ENCODE results near the gene COX6A1. TPM values are rescaled to one million over a fixed set of nuclear protein-coding genes. Genes with fewer than 3 reads are reported as not detected.

COX6A1 gene
- total RNA-seq, 1 experiment from 2014 or later = 2,042 TPM

DNA sequence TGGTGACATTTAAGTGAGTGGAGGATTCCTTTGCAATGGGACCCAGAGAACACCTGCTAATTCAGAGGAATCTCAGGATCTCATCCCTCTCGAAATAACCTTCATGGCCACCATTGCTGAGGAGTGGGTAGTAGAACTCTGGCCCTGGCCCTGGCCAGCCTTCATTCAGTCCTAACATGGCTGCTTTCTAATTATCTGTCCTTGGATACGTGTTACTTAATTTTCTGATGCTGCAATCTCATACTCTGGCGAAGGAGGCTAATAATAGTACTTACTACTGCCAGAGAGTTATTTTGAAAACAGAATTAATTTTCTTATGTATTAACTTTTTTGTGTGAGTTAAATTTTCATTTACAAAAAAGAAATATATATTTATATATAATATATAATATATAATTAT lies 12.1 kb upstream of the COX6A1 start:
- POLR2A ChIA-PET (ENCODE audit: unreplicated experiment) = no interaction called here
- H3K9me2 ChIP-seq (replicated peaks; ENCODE audit: low read length) = no peaks in the 10 kb centered on the region
- no peak overlapping the region for H3K4me3 ChIP-seq (ENCODE audit: low read length)
- no peak overlapping the region for H3K9ac ChIP-seq (ENCODE audit: low read length)
- no peaks in the 10 kb centered on the region for H3K79me2 ChIP-seq (ENCODE audit: low read length)
- no peaks in the 10 kb centered on the region for H3K27me3 ChIP-seq (ENCODE audit: low read length)
- H3K4me2 ChIP-seq (ENCODE audit: low read length) = no peak overlapping the region
- TF ChIP-seq EZH2 (IDR thresholded peaks at IDR 0.05; ENCODE audit: low read length, unreplicated experiment) = no peak
- TF ChIP-seq EZH2phosphoT487 (IDR thresholded peaks at IDR 0.05; ENCODE audit: borderline replicate concordance, low read length) = no peak
- TF ChIP-seq, protein P1, sequence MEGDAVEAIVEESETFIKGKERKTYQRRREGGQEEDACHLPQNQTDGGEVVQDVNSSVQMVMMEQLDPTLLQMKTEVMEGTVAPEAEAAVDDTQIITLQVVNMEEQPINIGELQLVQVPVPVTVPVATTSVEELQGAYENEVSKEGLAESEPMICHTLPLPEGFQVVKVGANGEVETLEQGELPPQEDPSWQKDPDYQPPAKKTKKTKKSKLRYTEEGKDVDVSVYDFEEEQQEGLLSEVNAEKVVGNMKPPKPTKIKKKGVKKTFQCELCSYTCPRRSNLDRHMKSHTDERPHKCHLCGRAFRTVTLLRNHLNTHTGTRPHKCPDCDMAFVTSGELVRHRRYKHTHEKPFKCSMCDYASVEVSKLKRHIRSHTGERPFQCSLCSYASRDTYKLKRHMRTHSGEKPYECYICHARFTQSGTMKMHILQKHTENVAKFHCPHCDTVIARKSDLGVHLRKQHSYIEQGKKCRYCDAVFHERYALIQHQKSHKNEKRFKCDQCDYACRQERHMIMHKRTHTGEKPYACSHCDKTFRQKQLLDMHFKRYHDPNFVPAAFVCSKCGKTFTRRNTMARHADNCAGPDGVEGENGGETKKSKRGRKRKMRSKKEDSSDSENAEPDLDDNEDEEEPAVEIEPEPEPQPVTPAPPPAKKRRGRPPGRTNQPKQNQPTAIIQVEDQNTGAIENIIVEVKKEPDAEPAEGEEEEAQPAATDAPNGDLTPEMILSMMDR (conservative IDR thresholded peaks at IDR 0.05; ENCODE audit: low read depth, low read length) = no peak
- CTCF ChIA-PET = no interaction called here
- intact Hi-C loops (cut with micrococcal nuclease) = no loop called here
- H3K27ac ChIP-seq (ENCODE audit: low read length) = no peak overlapping the region
- H2AFZ ChIP-seq (ENCODE audit: low read length) = peak overlapping the region; percentile 52
- H3K9me3 ChIP-seq (ENCODE audit: low read length) = no peaks in the 10 kb centered on the region
- no peaks in the 10 kb centered on the region; the same call in 1 of the 2 replicates for H3K36me3 ChIP-seq (ENCODE audit: low read depth, low read length)
- no TSS peak for BruUV-seq (replicated peaks)
- no peaks in the 10 kb centered on the region for H4K20me1 ChIP-seq (ENCODE audit: low read length)
- no peaks in the 10 kb centered on the region for H3K4me1 ChIP-seq (ENCODE audit: insufficient read depth, low read length)
- H3F3A ChIP-seq (ENCODE audit: low read length, unreplicated experiment) = no peaks in the 10 kb centered on the region
- no peak for ATAC-seq
- DNase-seq = no peak

DNA sequence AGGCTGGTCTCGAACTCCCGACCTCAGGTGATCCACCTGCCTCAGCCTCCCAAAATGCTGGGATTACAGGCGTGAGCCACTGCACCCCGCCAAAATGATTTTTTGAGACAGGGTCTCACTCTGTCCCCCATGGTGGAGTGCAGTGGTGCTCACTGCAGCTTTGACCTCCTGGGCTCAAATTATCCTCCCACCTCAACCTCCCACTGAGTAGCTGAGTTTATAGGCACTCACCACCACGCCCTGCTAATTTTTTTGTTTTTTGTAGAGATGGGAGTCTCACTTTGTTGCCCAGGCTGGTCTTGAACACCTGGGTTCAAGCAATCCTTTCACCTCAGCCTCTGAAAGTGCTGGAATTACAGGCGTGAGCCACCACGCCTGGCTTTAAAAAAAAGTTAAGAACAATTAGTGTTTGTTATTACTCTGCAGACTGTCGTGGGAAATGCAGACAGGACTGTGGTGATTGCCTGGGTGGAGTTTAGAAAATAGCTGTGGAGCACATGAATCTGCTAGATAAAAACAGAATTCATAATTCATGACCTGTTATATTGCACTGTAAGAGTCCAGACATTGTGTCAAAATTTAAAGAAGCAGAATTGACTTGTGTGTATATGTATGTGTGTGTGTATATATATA lies 9.2 kb upstream of the COX6A1 start:
- H3K36me3 ChIP-seq (ENCODE audit: low read depth, low read length) = no peaks in the 10 kb centered on the region; the same call in 1 of the 2 replicates
- no peaks in the 10 kb centered on the region for H3K27me3 ChIP-seq (ENCODE audit: low read length)
- H3F3A ChIP-seq (ENCODE audit: low read length, unreplicated experiment) = peaks cover 3% of the 10 kb centered on the region
- H3K4me1 ChIP-seq (ENCODE audit: insufficient read depth, low read length) = no peaks in the 10 kb centered on the region
- DNase-seq (no peak), ATAC-seq (no peak; the same call in 1 of the 2 replicates)
- intact Hi-C loops (cut with micrococcal nuclease) = no loop called here
- no peak overlapping the region for H3K4me3 ChIP-seq (ENCODE audit: low read length)
- H4K20me1 ChIP-seq (ENCODE audit: low read length) = no peaks in the 10 kb centered on the region
- H3K9me3 ChIP-seq (ENCODE audit: low read length) = no peaks in the 10 kb centered on the region
- H3K27ac ChIP-seq (ENCODE audit: low read length) = no peak overlapping the region
- H3K4me2 ChIP-seq (ENCODE audit: low read length) = no peak overlapping the region
- H3K9ac ChIP-seq (ENCODE audit: low read length) = no peak overlapping the region
- H3K79me2 ChIP-seq (ENCODE audit: low read length) = no peaks in the 10 kb centered on the region
- ChIA-PET POLR2A (ENCODE audit: unreplicated experiment) (no interaction called here), CTCF (interaction anchor here (0.5 to 0.8 kb wide), 2 partner anchors 65 to 72 kb away, joined by 6 to 14 read pairs; no protein-coding TSS in a partner anchor)
- TF ChIP-seq, protein P1 (conservative IDR thresholded peaks at IDR 0.05; ENCODE audit: low read depth, low read length) = no peak
- TF ChIP-seq EZH2phosphoT487 (IDR thresholded peaks at IDR 0.05; ENCODE audit: borderline replicate concordance, low read length) = no peak
- TF ChIP-seq EZH2 (IDR thresholded peaks at IDR 0.05; ENCODE audit: low read length, unreplicated experiment) = no peak
- H3K9me2 ChIP-seq (replicated peaks; ENCODE audit: low read length) = no peaks in the 10 kb centered on the region
- H2AFZ ChIP-seq (ENCODE audit: low read length) = no peak overlapping the region
- BruUV-seq (replicated peaks) = no TSS peak

DNA sequence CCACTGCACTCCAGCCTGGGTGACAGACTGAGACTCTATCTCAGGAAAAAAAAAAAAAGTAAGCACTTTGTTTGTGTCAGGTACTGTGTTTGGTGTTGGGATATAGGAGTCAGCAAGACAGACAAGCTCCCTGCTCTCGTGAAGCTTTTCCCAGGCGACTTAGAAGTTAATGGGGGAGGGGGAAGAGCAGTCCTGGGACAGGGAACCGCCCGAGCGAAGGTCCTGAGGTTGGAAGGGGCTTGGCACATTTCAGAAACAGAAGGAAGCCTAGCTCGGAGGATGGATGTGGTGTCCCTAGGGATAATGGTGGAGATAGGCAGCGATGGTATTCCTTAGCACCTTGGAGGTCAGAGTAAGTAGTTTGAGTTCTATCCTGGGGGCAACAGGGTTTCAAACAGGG lies 8.5 kb upstream of the COX6A1 start:
- Histone ChIP-seq H3K4me3 (ENCODE audit: low read length) (no peak overlapping the region), H3K9me2 (replicated peaks; ENCODE audit: low read length) (no peaks in the 10 kb centered on the region), H4K20me1 (ENCODE audit: low read length) (no peaks in the 10 kb centered on the region), H3K4me1 (ENCODE audit: insufficient read depth, low read length) (no peaks in the 10 kb centered on the region), H3K9me3 (ENCODE audit: low read length) (no peaks in the 10 kb centered on the region), H2AFZ (ENCODE audit: low read length) (no peak overlapping the region), H3K79me2 (ENCODE audit: low read length) (no peaks in the 10 kb centered on the region), H3K27ac (ENCODE audit: low read length) (no peak overlapping the region), H3K36me3 (ENCODE audit: low read depth, low read length) (no peaks in the 10 kb centered on the region; the same call in 1 of the 2 replicates), H3K27me3 (ENCODE audit: low read length) (no peaks in the 10 kb centered on the region), H3K4me2 (ENCODE audit: low read length) (no peak overlapping the region), H3K9ac (ENCODE audit: low read length) (no peak overlapping the region), H3F3A (ENCODE audit: low read length, unreplicated experiment) (peaks cover 3% of the 10 kb centered on the region)
- ChIA-PET POLR2A (ENCODE audit: unreplicated experiment) (no interaction called here), CTCF (interaction anchor here (0.5 to 0.8 kb wide), 2 partner anchors 66 to 72 kb away, joined by 6 to 14 read pairs; no protein-coding TSS in a partner anchor)
- intact Hi-C loops (cut with micrococcal nuclease) = no loop called here
- no TSS peak for BruUV-seq (replicated peaks)
- ATAC-seq = no peak
- TF ChIP-seq EZH2 (IDR thresholded peaks at IDR 0.05; ENCODE audit: low read length, unreplicated experiment) (no peak), EZH2phosphoT487 (IDR thresholded peaks at IDR 0.05; ENCODE audit: borderline replicate concordance, low read length) (no peak)
- TF ChIP-seq, protein P1 (conservative IDR thresholded peaks at IDR 0.05; ENCODE audit: low read depth, low read length) = no peak
- no peak for DNase-seq

Data from PC-3 (cell line).